Fibroblast of peridontal ligament (primary cell): ENCODE measurements around the gene TRPV4.

Source experiments
- DNase-seq: peaks from one replicate; pipeline ENCODE4 v3.0.0-alpha.2; 2010; ENCODE audit errors: extremely low read depth

The TRPV4 gene

GRCh38 chr12:109760930-109761921, 72.0 kb downstream of the TRPV4 start:
- DNase-seq = no peak

- no peak for DNase-seq
Observed at GRCh38 chr12:109760031-109760929, 72.9 kb downstream of the TRPV4 start.

DNA sequence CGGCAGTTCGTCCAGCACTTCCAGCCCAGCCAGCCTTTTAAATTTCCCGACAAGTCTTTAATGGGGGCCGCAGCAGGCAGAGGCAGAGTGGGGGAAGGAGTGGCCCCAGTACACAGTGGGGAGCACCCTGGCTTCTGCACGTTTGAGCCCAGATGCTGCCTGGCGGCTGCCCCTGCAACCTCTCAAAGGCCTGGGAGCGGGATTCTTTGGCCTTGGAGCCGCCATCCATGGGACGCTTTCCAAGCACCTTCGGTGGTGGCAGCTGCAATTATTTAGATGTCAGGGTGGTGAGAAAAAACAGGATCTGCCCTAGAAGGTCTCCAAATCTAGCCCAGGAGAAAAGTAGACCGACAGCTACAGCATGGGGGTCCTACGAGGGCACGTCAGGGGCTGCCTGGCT, 73.6 kb downstream of the TRPV4 start:
- no peak for DNase-seq

- DNase-seq = no peak
Observed at GRCh38 chr12:109758426-109759420, 74.5 kb downstream of the TRPV4 start.

DNA sequence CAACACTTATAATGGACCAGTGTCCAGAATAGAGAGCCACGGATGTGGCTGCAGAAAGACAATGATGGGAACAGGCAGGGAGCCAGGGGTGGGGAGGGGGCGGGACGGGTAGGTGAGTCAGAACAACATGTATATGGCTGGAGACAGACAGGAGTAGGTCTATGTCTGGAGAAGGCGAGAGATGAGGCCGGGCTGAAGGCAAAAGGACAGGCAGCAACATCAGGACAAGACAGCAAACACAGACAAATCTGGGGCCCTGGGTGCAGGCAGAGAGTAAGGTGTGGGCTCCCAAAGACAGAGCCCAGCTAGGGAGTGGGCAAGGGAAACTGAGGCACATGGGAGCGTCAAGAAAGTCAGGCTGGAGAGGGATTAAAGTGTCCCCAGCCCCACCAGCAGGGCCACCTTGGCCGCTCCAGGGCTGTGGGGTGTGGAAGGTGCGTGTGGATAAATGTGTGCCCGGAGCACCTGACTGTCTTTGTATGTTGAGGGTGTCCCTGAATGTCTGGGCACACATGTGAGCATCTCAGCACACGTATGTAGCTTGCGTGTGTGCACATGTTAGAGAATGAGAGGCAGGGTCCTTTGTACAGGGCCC, 75.4 kb downstream of the TRPV4 start:
- DNase-seq = no peak

- no peak for DNase-seq
Observed at GRCh38 chr12:109756457-109756856, 76.7 kb downstream of the TRPV4 start.

GRCh38 chr12:109753959-109754358, 79.2 kb downstream of the TRPV4 start:
- no peak for DNase-seq

GRCh38 chr12:109753054-109753401, 80.2 kb downstream of the TRPV4 start:
- no peak for DNase-seq

DNA sequence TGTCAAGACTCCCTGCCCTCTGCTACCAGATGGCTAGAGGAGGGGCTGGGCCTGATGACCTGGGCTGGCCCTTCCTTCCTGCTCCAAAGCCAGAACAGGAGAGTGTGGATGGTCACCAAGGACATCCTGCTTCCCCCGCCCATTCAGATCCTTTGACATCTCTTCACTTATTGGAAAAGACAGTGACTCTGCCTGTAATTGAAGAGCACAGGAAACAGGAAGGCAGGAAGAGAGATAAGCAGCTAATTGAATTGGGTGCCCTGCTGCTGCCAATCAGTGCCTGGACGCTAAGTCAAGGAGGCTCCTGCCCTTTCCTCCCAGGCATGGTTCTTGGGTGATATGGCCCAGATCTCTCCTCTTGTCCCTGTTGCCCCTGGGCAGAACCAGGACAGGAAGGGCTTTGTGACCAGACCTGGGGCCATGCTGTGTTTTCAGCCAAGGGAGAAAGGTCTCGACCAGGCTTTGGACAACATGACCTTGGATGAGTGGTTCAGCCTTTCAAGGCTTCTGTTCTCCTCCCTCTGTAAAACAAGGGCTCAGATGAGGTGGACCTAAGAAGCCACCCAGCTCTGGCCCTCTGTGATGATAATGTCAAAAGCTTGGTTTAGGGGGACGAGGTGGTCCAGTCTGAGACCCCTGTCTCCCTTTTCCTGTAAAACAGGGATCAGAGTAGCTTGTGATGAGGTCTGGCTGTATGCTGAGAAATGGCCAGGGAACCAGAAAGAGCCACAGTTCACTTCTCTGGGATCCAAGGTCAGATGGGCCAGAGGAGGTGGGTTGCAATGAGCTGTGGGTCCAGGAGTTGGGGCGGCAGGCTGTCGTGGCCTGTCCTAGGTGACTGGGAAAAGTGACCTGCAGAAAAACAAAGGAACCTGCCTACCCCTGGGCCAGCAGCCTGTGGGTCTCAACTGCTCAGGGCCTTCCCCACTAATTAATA, 80.8 kb downstream of the TRPV4 start:
- DNase-seq = no peak

GRCh38 chr12:109744986-109745942, 87.9 kb downstream of the TRPV4 start:
- peak; percentile 1 for DNase-seq

DNA sequence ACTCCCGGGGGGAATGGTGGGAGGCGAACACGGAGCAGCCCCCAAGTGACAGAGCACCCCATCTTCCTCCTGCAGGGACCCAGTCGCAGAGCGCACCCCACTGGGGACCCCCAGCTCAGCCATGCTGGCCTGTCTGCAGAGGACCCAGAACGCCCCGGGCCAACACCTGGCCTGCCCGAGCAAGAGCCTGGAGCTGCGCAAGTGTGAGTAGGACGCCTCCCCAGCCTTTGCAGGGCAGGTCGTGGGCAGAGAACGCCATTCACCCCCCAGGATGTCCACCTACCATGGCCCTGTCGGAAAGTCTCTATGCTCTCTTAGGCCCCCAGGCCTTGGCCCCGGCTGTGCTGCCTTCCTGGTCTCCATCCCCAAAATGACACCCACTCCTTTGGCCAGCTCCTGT, 89.2 kb downstream of the TRPV4 start:
- no peak for DNase-seq

GRCh38 chr12:109743076-109743910, 89.9 kb downstream of the TRPV4 start:
- DNase-seq = no peak

GRCh38 chr12:109741970-109742703, 91.1 kb downstream of the TRPV4 start:
- DNase-seq = no peak

DNA sequence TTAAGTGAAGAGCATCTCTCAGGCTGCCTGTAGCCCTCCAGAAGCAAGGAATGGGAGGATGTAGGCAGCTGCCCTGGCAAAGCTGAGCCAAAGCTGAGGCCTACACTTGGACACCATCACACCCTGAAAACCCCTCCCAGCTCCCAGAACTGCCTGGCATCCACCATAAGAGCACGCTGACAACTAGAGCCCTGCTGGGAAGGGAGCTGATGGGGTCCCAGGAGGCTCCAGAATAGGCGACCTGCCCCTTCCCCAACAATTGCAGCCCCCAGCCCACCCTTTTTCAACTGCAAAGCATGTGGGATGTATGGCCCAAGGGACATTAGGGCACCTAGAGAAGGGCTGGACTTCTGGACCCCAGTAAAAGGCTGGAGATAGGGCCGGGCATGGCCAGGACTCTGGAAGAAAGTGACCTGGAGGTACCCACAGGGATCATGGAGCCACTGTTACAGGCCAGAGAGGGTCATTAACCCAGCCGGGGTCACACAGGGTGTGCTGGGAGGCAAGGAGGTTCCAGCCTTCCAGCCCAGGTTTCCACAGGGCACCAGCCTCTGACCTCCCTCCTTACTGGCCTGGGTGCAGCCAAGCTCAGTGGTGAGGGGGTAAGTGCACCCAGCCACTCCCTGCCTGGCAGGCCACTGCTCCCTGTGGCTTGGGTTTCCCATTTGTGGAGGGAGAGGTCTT, 91.8 kb downstream of the TRPV4 start:
- no peak for DNase-seq

- DNase-seq = no peak
Observed at GRCh38 chr12:109740694-109741245, 92.4 kb downstream of the TRPV4 start.
